ENCODE measurements around the gene RBM28. TPM values are rescaled to one million over a fixed set of nuclear protein-coding genes. Genes with fewer than 3 reads are reported as not detected.

The RBM28 gene
- polyA plus RNA-seq, 3 donors, result 44.7 to 60.6 (median 54.0) TPM

- no peak for DNase-seq
Observed at GRCh38 chr7:128264477-128264876, 79.2 kb downstream of the RBM28 start.

GRCh38 chr7:128263420-128263819, 80.3 kb downstream of the RBM28 start:
- no peak for DNase-seq

- DNase-seq, result no peak
Observed at GRCh38 chr7:128262273-128263028, 81.3 kb downstream of the RBM28 start.

- no peak for DNase-seq
Observed at GRCh38 chr7:128260069-128260795, 83.5 kb downstream of the RBM28 start.

- DNase-seq, result no peak
Observed at GRCh38 chr7:128259131-128260061, 84.3 kb downstream of the RBM28 start.

- DNase-seq, result no peak
Observed at GRCh38 chr7:128257458-128257857, 86.2 kb downstream of the RBM28 start.

GRCh38 chr7:128255271-128255670, 88.4 kb downstream of the RBM28 start:
- DNase-seq, result no peak

- no peak for DNase-seq
Observed at GRCh38 chr7:128254470-128254869, 89.2 kb downstream of the RBM28 start.

- DNase-seq, result no peak
Observed at GRCh38 chr7:128253701-128254100, 90.0 kb downstream of the RBM28 start.

- no peak for DNase-seq
Observed at GRCh38 chr7:128251337-128251736, 92.4 kb downstream of the RBM28 start.

Other genes starting within 250 kb of the RBM28 start
- under 1 TPM; 0.27 to 0.96 (median 0.40) TPM for gene LEP, start 102.6 kb downstream of the RBM28 start, polyA plus RNA-seq (ENCODE audit: insufficient read length in 3 of 3)
- gene PRRT4, start 17.8 kb upstream of the RBM28 start, polyA plus RNA-seq (ENCODE audit: insufficient read length in 3 of 3), result 1 to 10 TPM; 1.1 to 1.3 (median 1.2) TPM
- 10 to 100 TPM; 29.5 to 32.6 (median 30.5) TPM for gene IMPDH1, start 66.1 kb upstream of the RBM28 start, polyA plus RNA-seq (ENCODE audit: insufficient read length in 3 of 3)
- 10 to 100 TPM; 17.2 to 24.2 (median 23.8) TPM for gene HILPDA, start 112.0 kb upstream of the RBM28 start, polyA plus RNA-seq (ENCODE audit: insufficient read length in 3 of 3)
- 10 to 100 TPM; 19.5 to 35.5 (median 26.2) TPM for gene METTL2B, start 132.8 kb upstream of the RBM28 start, polyA plus RNA-seq (ENCODE audit: insufficient read length in 3 of 3)